H9 (cell line): ENCODE results near the gene ABHD12. TPM values are rescaled to one million over a fixed set of nuclear protein-coding genes. Genes with fewer than 3 reads are reported as not detected.
A peak's percentile ranks its signal among the peaks of the same experiment; 100 is the strongest.

Experiments used
- DNase-seq: peaks from one replicate; pipeline ENCODE4 v3.0.0-alpha.2; 2017
- H2AFZ ChIP-seq: one replicate; pipeline ENCODE4 v1.6.1; 2013; ENCODE audit warnings: mild to moderate bottlenecking, low read length, control low read depth, moderate library complexity
- H2AK5ac ChIP-seq: 2 replicates; pipeline ENCODE4 v1.6.1; 2013; ENCODE audit warnings: low read length, control low read depth, mixed read lengths; ENCODE audit not compliant: insufficient read length
- H2BK120ac ChIP-seq: one replicate; pipeline ENCODE4 v1.6.1; 2013; ENCODE audit warnings: low read depth, mild to moderate bottlenecking, low read length, control low read depth, inconsistent platforms; ENCODE audit not compliant: poor library complexity, severe bottlenecking
- H2BK12ac ChIP-seq: 2 replicates; pipeline ENCODE4 v1.6.1; 2013; ENCODE audit warnings: low read length, control low read depth, mixed read lengths, low read depth; ENCODE audit not compliant: insufficient read length
- H2BK15ac ChIP-seq: 2 replicates; pipeline ENCODE4 v1.6.1; 2013; ENCODE audit warnings: low read depth, low read length, control low read depth
- H2BK20ac ChIP-seq: one replicate; pipeline ENCODE4 v1.6.1; 2013; ENCODE audit warnings: low read depth, mild to moderate bottlenecking, low read length, control low read depth, inconsistent platforms; ENCODE audit not compliant: poor library complexity, severe bottlenecking
- H2BK5ac ChIP-seq: 2 replicates; pipeline ENCODE4 v1.6.1; 2013; ENCODE audit warnings: low read length, control low read depth, mixed read lengths; ENCODE audit not compliant: insufficient read length
- H3K14ac ChIP-seq: 2 replicates; pipeline ENCODE4 v1.6.1; 2013; ENCODE audit warnings: low read length, control low read depth; ENCODE audit not compliant: insufficient read depth
- H3K18ac ChIP-seq: 2 replicates; pipeline ENCODE4 v1.6.1; 2013; ENCODE audit warnings: low read depth, mild to moderate bottlenecking, mixed read lengths, low read length, control low read depth; ENCODE audit not compliant: insufficient read length
- H3K23ac ChIP-seq: 2 replicates; pipeline ENCODE4 v1.6.1; 2013; ENCODE audit warnings: low read length, control low read depth, mixed read lengths, low read depth; ENCODE audit not compliant: insufficient read length
- H3K23me2 ChIP-seq: 2 replicates; pipeline ENCODE4 v1.6.1; 2013; ENCODE audit warnings: low read depth, mild to moderate bottlenecking, mixed read lengths, low read length, control low read depth; ENCODE audit not compliant: insufficient read length, poor library complexity, severe bottlenecking
- H3K27ac ChIP-seq: 2 replicates; pipeline ENCODE4 v1.5.1; 2013; ENCODE audit warnings: low read length, control low read depth, mixed read lengths, low read depth; ENCODE audit not compliant: insufficient read length
- H3K27me3 ChIP-seq: 2 replicates; pipeline ENCODE4 v1.6.1; 2013; ENCODE audit warnings: low read length, control low read depth, inconsistent platforms; ENCODE audit not compliant: insufficient read depth
- H3K4ac ChIP-seq: 2 replicates; pipeline ENCODE4 v1.6.1; 2013; ENCODE audit warnings: low read depth, mild to moderate bottlenecking, control low read depth, inconsistent platforms, low read length, moderate library complexity
- H3K4me1 ChIP-seq: 2 replicates; pipeline ENCODE4 v1.6.1; 2013; ENCODE audit warnings: low read length, control low read depth, inconsistent platforms; ENCODE audit not compliant: insufficient read depth
- H3K4me2 ChIP-seq: 2 replicates; pipeline ENCODE4 v1.6.1; 2013; ENCODE audit warnings: low read length, control low read depth, mixed read lengths; ENCODE audit not compliant: insufficient read length, insufficient read depth
- H3K56ac ChIP-seq: 2 replicates; pipeline ENCODE4 v1.6.1; 2013; ENCODE audit warnings: low read depth, mild to moderate bottlenecking, mixed read lengths, low read length, control low read depth; ENCODE audit not compliant: insufficient read length
- H3K79me1 ChIP-seq: 2 replicates; pipeline ENCODE4 v1.6.1; 2013; ENCODE audit warnings: low read depth, mild to moderate bottlenecking, moderate library complexity, low read length, control low read depth, inconsistent platforms; ENCODE audit not compliant: insufficient read depth, poor library complexity, severe bottlenecking
- H3K79me2 ChIP-seq: 2 replicates; pipeline ENCODE4 v1.6.1; 2013; ENCODE audit warnings: low read length, control low read depth, inconsistent platforms; ENCODE audit not compliant: insufficient read depth
- H3K9ac ChIP-seq: 2 replicates; pipeline ENCODE4 v1.6.1; 2013; ENCODE audit warnings: low read length, control low read depth, mixed read lengths; ENCODE audit not compliant: insufficient read length; ENCODE audit errors: extremely low read depth
- H3K9me3 ChIP-seq: one replicate; pipeline ENCODE4 v1.6.1; 2013; ENCODE audit warnings: low read depth, low read length, inconsistent platforms; ENCODE audit not compliant: control insufficient read depth
- H3T11ph ChIP-seq: one replicate; pipeline ENCODE4 v1.6.1; 2013; ENCODE audit warnings: mild to moderate bottlenecking, low read length, control low read depth, inconsistent platforms
- H4K20me1 ChIP-seq: one replicate; pipeline ENCODE4 v1.6.1; 2013; ENCODE audit not compliant: control insufficient read depth, insufficient read length, insufficient read depth
- H4K5ac ChIP-seq: 2 replicates; pipeline ENCODE4 v1.6.1; 2013; ENCODE audit warnings: low read depth, mild to moderate bottlenecking, mixed read lengths, low read length, control low read depth; ENCODE audit not compliant: insufficient read length
- H4K8ac ChIP-seq: replicated peaks from 2 replicates; pipeline ENCODE4 v1.6.1; 2013; ENCODE audit warnings: low read length, control low read depth, mixed read lengths, low read depth; ENCODE audit not compliant: insufficient read length
- H4K91ac ChIP-seq: 2 replicates; pipeline ENCODE4 v1.6.1; 2013; ENCODE audit warnings: low read depth, mild to moderate bottlenecking, moderate library complexity, mixed read lengths, low read length, control low read depth; ENCODE audit not compliant: insufficient read length
- H3K27ac Mint-ChIP-seq, 3 experiments: 2 replicates in 2 of 3; 3 replicates in 1 of 3; pipeline ENCODE4 v1.8.0; 2020 to 2021; ENCODE audit warnings: mixed read lengths in 3 of 3, mild to moderate bottlenecking in 1 of 3, moderate library complexity in 1 of 3
- H3K27me3 Mint-ChIP-seq: 2 replicates; pipeline ENCODE4 v1.8.0; 2021; ENCODE audit warnings: low read depth, mild to moderate bottlenecking, moderate library complexity, mixed read lengths
- H3K36me3 Mint-ChIP-seq, 3 experiments: 2 replicates in 2 of 3; 3 replicates in 1 of 3; pipeline ENCODE4 v1.8.0; 2020 to 2021; ENCODE audit warnings: low read depth in 3 of 3, mixed read lengths in 3 of 3; ENCODE audit not compliant: insufficient read depth in 1 of 3
- H3K4me1 Mint-ChIP-seq, 2 experiments: 2 replicates each; pipeline ENCODE4 v1.8.0; 2020; ENCODE audit warnings: mixed read lengths in 2 of 2
- H3K4me3 Mint-ChIP-seq, 2 experiments: 2 replicates in 1 of 2; 3 replicates in 1 of 2; pipeline ENCODE4 v1.8.0; 2020 to 2021; ENCODE audit warnings: mild to moderate bottlenecking in 2 of 2, mixed read lengths in 2 of 2, moderate library complexity in 1 of 2
- H3K9me3 Mint-ChIP-seq, 2 experiments: 2 replicates in 1 of 2; 3 replicates in 1 of 2; pipeline ENCODE4 v1.8.0; 2020; ENCODE audit warnings: mild to moderate bottlenecking in 2 of 2, mixed read lengths in 2 of 2, moderate library complexity in 1 of 2
- WGBS: extraction: QIAGEN DNeasy Blood & Tissue Kit; methylation state at CpG from one replicate; pipeline ENCODE4 v1.1.7; 2013; ENCODE audit warnings: missing lambda C conversion rate, low lambda C conversion rate, mixed read lengths; ENCODE audit not compliant: insufficient read length; ENCODE audit errors: extremely low coverage; 5-methylcytosine and 5-hydroxymethylcytosine counted together
- total RNA-seq: library from RNA; stranded (reverse); gene quantifications from 2 replicates; pipeline ENCODE4 v1.2.1, GENCODE V29; 2021
- TF ChIP-seq, protein P1 (sequence below): fragments of 200-600 bp; sonication (generic); conservative IDR thresholded peaks from 3 replicates; pipeline ENCODE4 v1.8.0; 2021; ENCODE audit warnings: antibody characterized with exemption, mild to moderate bottlenecking

The ABHD12 gene
- total RNA-seq, 1 experiment from 2014 or later = 54.4 TPM

DNA sequence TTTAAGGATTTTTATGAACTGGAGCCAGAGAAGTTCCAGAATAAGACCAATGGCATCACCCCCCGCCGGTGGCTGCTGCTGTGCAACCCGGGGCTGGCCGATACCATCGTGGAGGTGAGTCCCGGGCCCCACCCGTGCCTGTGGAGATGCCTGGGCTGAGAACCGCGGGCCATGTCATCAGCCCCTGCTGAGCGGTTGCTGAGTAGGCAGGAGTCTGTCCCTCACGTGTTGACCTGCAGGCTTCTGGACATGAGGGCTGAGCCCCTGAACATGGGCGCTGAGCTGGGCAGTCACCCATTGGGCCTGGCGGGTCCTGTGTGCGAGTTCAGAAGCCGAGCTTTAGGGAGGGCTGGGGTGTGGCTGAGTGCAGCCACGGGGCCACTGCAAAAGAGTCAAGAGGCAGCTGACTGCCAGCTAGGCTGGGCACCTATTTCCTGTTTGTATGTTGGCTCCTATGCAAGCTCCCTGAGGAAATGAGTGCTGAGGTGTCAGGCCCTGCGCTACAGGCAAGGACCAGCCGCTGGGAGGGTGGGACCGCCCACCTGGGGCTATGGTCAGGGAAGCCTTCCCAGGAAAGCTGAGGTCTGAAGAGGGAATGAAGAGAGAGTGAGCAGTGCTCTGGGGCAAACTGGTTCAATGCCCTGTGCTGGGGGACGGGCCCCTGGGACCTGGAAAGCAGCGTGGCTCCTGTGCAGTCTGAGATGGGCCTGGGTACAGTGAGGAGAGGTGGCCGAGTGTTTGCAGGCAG lies 108.4 kb downstream of the ABHD12 start:
- Histone ChIP-seq H2BK120ac (no peak overlapping the region), H3K4me1 (no peaks in the 10 kb centered on the region), H3K23me2 (no peaks in the 10 kb centered on the region), H2BK15ac (no peak overlapping the region), H3K27me3 (no peaks in the 10 kb centered on the region), H3K4me2 (no peak overlapping the region), H3T11ph (no peak overlapping the region), H3K9me3 (no peaks in the 10 kb centered on the region), H3K27ac (no peak overlapping the region), H4K91ac (no peak overlapping the region), H2AK5ac (no peak overlapping the region), H2BK12ac (no peak overlapping the region), H4K8ac (no peak overlapping the region), H2AFZ (no peak overlapping the region), H2BK20ac (no peak overlapping the region), H3K79me2 (no peaks in the 10 kb centered on the region), H3K14ac (no peak overlapping the region), H3K9ac (no peak overlapping the region), H4K5ac (no peak overlapping the region), H4K20me1 (no peaks in the 10 kb centered on the region), H3K56ac (no peak overlapping the region), H3K18ac (no peak overlapping the region), H2BK5ac (no peak overlapping the region), H3K23ac (no peak overlapping the region), H3K79me1 (no peaks in the 10 kb centered on the region), H3K4ac (no peak overlapping the region)
- no peak overlapping the region; a peak in 1 of 5 replicates for H3K4me3 Mint-ChIP-seq
- H3K9me3 Mint-ChIP-seq = no peaks in the 10 kb centered on the region
- peak overlapping the region in 2 of 3 experiments; percentile 86 to 89; a peak in 2 of 7 replicates for H3K27ac Mint-ChIP-seq
- DNase-seq = no peak
- H3K27me3 Mint-ChIP-seq = no peaks in the 10 kb centered on the region
- WGBS = no CpG with 5 or more reads among the region's 22 CpGs
- H3K4me1 Mint-ChIP-seq = peaks cover 0 to 4% of the 10 kb centered on the region in 2 experiments; a peak in 1 of 4 replicates
- H3K36me3 Mint-ChIP-seq = peaks cover 31 to 68% (median 56%) of the 10 kb centered on the region in 3 experiments
- TF ChIP-seq, protein P1, sequence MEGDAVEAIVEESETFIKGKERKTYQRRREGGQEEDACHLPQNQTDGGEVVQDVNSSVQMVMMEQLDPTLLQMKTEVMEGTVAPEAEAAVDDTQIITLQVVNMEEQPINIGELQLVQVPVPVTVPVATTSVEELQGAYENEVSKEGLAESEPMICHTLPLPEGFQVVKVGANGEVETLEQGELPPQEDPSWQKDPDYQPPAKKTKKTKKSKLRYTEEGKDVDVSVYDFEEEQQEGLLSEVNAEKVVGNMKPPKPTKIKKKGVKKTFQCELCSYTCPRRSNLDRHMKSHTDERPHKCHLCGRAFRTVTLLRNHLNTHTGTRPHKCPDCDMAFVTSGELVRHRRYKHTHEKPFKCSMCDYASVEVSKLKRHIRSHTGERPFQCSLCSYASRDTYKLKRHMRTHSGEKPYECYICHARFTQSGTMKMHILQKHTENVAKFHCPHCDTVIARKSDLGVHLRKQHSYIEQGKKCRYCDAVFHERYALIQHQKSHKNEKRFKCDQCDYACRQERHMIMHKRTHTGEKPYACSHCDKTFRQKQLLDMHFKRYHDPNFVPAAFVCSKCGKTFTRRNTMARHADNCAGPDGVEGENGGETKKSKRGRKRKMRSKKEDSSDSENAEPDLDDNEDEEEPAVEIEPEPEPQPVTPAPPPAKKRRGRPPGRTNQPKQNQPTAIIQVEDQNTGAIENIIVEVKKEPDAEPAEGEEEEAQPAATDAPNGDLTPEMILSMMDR = no peak
